Stromal cell of bone marrow (primary cell): ENCODE results near the gene ASPN.

Experiments
- DNase-seq: peaks from one replicate; pipeline ENCODE4 v3.0.0-alpha.2; 2012; ENCODE audit warnings: low read depth

The ASPN gene

GRCh38 chr9:92468206-92468605 is 14.1 kb downstream of the ASPN start:
- no peak for DNase-seq

- DNase-seq: no peak
Observed at GRCh38 chr9:92467511-92467910, 14.8 kb downstream of the ASPN start.

- DNase-seq: no peak
Observed at GRCh38 chr9:92467041-92467440, 15.3 kb downstream of the ASPN start.

- DNase-seq: peak; percentile 93
Observed at GRCh38 chr9:92463984-92464383, 18.3 kb downstream of the ASPN start.

GRCh38 chr9:92463387-92463786 is 18.9 kb downstream of the ASPN start:
- no peak for DNase-seq

- no peak for DNase-seq
Observed at GRCh38 chr9:92457576-92457975, 24.7 kb downstream of the ASPN start.

GRCh38 chr9:92455217-92455616 is 27.1 kb downstream of the ASPN start:
- no peak for DNase-seq

DNA sequence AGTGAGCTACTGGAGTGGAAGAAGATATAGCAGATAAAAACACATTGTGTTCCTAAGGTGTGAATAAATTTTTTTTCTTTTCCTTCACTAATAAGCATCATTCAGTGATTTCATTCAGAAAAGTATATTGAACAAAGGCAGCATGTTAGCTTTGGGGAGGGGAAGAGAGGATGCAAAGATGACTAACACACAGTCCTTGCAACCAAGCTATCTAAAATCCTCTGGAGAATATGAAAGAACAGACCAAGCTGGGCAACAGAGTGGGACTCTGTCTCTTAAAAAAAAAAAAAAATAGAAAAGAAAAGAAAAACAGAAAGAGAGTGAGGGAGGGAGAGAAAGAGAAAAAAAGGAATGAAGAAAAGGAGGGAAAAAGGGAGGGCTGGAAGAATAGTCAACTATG is 35.8 kb downstream of the ASPN start:
- DNase-seq: no peak

GRCh38 chr9:92444841-92445240 is 37.5 kb downstream of the ASPN start:
- DNase-seq: no peak

DNA sequence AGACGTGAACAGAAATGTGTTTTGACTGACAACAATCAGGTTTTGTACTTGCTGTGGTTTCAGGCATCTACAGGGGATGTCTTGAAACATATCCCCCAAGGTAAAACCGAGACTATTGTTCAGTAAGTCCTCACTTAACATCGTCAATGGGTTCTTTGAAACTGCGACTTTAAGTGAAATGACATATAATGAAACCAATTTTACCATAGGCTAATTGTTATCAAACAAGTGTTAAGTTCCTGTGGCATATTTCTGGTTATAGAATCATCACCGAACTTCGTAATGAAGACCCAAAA is 41.6 kb downstream of the ASPN start:
- no peak for DNase-seq

- peak; percentile 35 for DNase-seq
Observed at GRCh38 chr9:92439921-92440750, 42.2 kb downstream of the ASPN start.

GRCh38 chr9:92438900-92439526 is 43.3 kb downstream of the ASPN start:
- peak; percentile 18 for DNase-seq

- DNase-seq: no peak
Observed at GRCh38 chr9:92435263-92435662, 47.0 kb downstream of the ASPN start.

DNA sequence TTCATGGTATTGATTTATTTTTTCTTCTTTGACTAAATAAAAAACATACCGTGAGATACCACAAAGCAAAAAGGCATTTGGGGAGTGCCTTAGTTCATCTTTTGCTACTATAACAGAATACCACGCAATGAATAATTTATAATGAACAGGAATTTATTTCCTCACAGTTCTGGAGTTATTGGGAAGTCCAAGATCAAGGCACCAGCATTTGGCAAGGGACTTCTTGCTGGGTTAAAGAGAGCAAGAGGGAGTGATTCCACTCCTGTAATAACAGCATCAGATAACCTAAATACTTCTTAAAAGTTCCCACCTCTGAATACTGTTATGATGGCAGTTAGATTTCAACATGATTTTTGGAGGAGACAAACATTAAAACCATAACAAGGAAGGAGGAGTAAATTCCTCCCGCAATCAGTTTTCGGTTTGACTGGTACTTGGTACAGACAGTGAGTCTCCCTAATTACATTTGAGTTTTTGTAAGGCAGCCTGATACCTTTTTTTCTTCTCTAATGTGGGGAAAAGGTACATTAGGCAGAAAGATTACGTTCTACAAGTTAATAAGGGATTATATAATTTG is 49.2 kb downstream of the ASPN start:
- DNase-seq: no peak

DNA sequence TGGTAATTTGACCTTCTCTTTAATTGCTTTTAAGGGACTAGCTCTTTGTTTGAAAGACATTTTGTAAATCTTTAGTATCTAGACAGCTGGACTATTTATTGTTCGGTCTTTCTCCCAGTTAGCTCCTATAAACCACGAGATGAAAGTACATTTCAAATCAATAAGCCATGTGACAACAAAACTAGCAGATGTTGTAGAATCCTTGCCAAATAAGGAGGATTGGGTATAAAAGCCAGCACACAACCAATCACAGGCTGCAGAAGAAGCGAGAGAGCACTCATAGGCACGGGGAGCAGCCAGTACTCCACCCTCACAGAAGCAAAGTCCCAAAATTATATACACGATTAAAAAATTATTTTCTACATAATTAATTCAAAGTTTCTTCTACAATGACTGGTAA is 50.0 kb downstream of the ASPN start:
- no peak for DNase-seq

DNA sequence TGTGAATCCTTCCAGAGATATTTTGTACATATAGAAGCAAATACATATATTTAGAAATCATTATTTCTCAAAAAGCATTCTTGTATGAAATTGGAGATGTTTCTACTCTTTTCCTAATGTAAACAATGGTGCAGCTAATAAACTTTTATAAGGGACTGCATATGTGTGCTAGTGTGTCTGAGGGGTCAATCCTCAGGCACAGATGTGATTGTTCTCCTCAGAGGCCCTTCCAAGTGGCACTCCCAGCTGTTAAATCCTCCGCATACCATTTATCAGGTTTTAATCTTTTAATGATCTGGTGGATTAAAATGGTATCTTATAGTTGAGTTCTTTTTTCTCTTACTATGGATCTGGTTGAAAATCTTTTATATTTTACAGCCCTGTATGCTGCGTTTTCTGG is 52.5 kb downstream of the ASPN start:
- no peak for DNase-seq

DNA sequence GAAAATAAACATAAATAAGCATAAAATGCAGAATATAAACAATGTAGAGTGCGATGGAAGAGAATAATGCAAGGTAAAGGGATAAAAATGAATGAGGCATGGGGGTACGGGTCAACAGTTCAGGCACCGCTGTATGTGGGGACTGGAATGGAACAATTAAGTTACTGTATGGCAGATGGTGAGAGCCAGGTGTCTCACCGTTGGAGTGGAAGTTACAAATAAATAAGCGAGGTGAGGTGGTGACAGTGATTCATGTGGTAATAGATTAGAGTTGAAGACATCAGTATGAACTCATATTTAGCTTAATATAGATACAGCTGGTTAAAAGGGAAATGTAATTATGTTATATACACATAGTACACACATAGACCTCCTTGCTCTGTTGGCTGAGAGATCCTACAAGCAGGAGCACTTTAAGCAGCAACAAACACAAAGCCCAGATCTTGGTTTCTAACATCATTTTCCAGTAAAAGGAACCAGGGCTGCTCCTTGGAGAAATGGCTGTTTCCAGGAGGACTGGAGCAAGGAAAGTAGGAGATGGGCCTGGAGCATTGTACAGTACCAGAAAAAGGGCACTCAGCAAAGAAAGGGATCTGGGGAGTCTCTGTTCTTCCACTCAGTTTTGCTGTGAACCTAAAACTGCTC is 55.7 kb downstream of the ASPN start:
- no peak for DNase-seq

GRCh38 chr9:92425474-92425873 is 56.8 kb downstream of the ASPN start:
- peak; percentile 18 for DNase-seq

DNA sequence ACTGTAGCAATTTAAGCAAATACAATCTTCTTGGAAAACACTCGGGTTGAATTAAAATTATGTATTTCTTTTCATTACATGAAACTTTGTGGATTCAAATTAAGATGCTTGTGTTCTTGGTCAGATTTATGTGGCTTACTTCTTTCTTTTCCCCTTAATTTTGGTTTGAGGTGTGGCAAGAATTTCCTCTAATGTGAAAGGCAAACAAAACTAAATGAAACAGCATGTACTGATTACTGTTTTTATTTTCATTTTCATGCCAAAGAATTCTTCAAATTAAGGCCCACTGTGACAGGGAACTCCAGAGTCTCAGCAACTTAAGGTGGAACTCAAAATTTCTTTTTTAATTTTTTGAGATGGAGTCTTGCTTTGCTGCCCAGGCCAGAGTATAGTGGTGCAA is 58.0 kb downstream of the ASPN start, which contains the start of gene OMD:
OMD (minus strand) TSS at position 132 of the 400 bp plus-strand sequence. CDS start 6,913 bp downstream, outside the sequence.
- no peak for DNase-seq

DNA sequence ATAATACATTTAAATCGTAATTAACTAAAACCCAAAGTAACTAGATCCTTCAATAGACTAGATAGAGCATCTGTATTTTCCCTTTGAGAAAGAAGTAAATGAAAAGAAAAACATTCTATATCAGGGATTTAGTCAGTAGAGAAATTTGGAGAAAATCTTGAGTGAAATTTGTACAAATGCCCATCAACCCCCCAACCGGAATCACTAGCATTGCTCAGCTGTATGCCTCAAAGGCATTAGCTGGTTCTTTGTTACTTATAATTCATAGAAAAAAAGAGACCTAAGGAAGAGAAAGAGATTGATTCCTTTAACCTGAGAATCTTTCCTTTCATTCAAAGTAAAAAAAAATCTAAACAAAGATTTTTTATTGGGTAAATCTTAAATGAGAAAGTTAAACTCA is 58.7 kb downstream of the ASPN start:
- no peak for DNase-seq

DNA sequence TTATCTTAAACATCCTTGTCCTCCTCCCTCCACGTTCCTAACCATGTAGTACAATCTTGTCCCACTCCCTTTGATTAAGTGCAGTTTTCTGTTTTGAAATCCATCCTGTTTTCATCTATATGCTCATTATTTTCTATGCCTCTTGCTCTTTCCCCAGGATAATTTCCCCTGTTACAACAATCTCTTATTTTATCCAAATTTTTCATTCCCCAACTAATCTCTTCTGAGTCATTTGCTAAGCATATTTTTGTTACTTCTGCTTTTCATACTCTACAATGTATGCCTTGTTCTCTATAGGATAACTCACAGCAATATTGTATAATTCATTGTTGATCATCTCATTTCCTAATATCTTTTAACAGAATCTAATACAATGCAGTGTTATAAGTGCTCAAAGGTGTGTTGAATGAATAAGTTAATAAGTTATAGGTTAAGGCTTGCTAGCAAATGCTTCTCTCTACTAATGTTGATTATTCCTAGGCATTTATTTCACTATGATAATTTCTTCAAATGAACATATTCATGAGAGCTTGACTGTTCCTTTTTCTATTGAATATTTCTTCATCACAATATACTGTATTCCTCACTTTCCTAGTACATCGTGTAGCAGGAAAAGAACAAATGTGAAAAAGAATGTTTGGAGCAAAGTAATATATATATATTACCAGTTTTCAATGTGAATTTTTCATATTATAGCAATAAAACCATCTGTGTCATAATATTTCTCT is 59.5 kb downstream of the ASPN start:
- DNase-seq: no peak

GRCh38 chr9:92414566-92414965 is 67.7 kb downstream of the ASPN start:
- DNase-seq: no peak
